Neural cell (in vitro differentiated cells): ENCODE measurements around the gene B4GALT2. TPM values are rescaled to one million over a fixed set of nuclear protein-coding genes. Genes with fewer than 3 reads are reported as not detected.

Experiments
- H2AFZ ChIP-seq: fragments of 200-600, 300-800 bp; sonication (generic), shearing (Covaris generic); 2 replicates; pipeline ENCODE4 v1.6.0; 2014; ENCODE audit warnings: low read depth, mild to moderate bottlenecking, antibody characterized with exemption, low read length, moderate library complexity
- H3F3A ChIP-seq: fragments of 200-600 bp; shearing (Covaris generic); 2 replicates; pipeline ENCODE4 v1.6.1; 2016; ENCODE audit warnings: mild to moderate bottlenecking, moderate library complexity, mixed read lengths, antibody characterized with exemption, low read length; ENCODE audit not compliant: insufficient read depth, poor library complexity, severe bottlenecking
- H3K27ac ChIP-seq: fragments of 200-600, 300-800 bp; sonication (generic), shearing (Covaris generic); 2 replicates; pipeline ENCODE4 v1.5.1; 2014; ENCODE audit warnings: mild to moderate bottlenecking, low read length, moderate library complexity
- H3K27me3 ChIP-seq: fragments of 300-800, 200-600 bp; sonication (generic), shearing (Covaris generic); 2 replicates; pipeline ENCODE4 v1.6.0; 2014; ENCODE audit warnings: mild to moderate bottlenecking, low read depth, low read length, moderate library complexity; ENCODE audit not compliant: insufficient read depth
- H3K36me3 ChIP-seq: fragments of 300-800, 200-600 bp; sonication (generic), shearing (Covaris generic); 2 replicates; pipeline ENCODE4 v1.5.1; 2014; ENCODE audit warnings: mild to moderate bottlenecking, antibody characterized with exemption, low read length, moderate library complexity; ENCODE audit not compliant: insufficient read depth
- H3K4me2 ChIP-seq: fragments of 300-800, 200-600 bp; sonication (generic), shearing (Covaris generic); 2 replicates; pipeline ENCODE4 v1.6.0; 2014; ENCODE audit warnings: mild to moderate bottlenecking, low read length
- H3K4me3 ChIP-seq: fragments of 300-800, 200-600 bp; sonication (generic), shearing (Covaris generic); 2 replicates; pipeline ENCODE4 v1.5.1; 2014; ENCODE audit warnings: mild to moderate bottlenecking, low read length, moderate library complexity
- H3K79me2 ChIP-seq: fragments of 200-600 bp; shearing (Covaris generic); replicated peaks from 2 replicates; pipeline ENCODE4 v1.6.0; 2014; ENCODE audit warnings: mild to moderate bottlenecking, low read length, moderate library complexity; ENCODE audit not compliant: insufficient read depth
- H3K9ac ChIP-seq: fragments of 300-800, 200-600 bp; sonication (generic), shearing (Covaris generic); 2 replicates; pipeline ENCODE4 v1.6.1; 2016; ENCODE audit warnings: mild to moderate bottlenecking, low read length, mixed read lengths
- H3K9me2 ChIP-seq: fragments of 200-600 bp; shearing (Covaris generic); 2 replicates; pipeline ENCODE4 v1.6.1; 2016; ENCODE audit warnings: mild to moderate bottlenecking, low read length, mixed read lengths; ENCODE audit not compliant: insufficient read depth
- H3K9me3 ChIP-seq: fragments of 200-600, 300-800 bp; sonication (generic), shearing (Covaris generic); 2 replicates; pipeline ENCODE4 v1.6.1; 2016; ENCODE audit warnings: mild to moderate bottlenecking, mixed run types, low read length, moderate library complexity, mixed read lengths
- H4K20me1 ChIP-seq: fragments of 200-600 bp; shearing (Covaris generic); 2 replicates; pipeline ENCODE4 v1.6.1; 2016; ENCODE audit warnings: mild to moderate bottlenecking, mixed run types; ENCODE audit not compliant: insufficient read depth
- EP300 ChIP-seq: fragments of 450-650 bp; conservative IDR thresholded peaks from 2 replicates; pipeline ENCODE4 v1.6.1; 2014; ENCODE audit warnings: antibody characterized with exemption, mild to moderate bottlenecking, moderate library complexity; ENCODE audit not compliant: poor library complexity, severe bottlenecking
- EZH2 ChIP-seq: fragments of 200-600, 300-800 bp; shearing (Covaris generic), sonication (generic); IDR thresholded peaks from 2 replicates; pipeline ENCODE4 v1.6.1; 2014; ENCODE audit warnings: antibody characterized with exemption, low read length, borderline replicate concordance, mild to moderate bottlenecking; ENCODE audit not compliant: insufficient read depth, poor library complexity, severe bottlenecking
- MXI1 ChIP-seq: fragments of 450-650 bp; conservative IDR thresholded peaks from 2 replicates; pipeline ENCODE4 v1.6.1; 2014; ENCODE audit warnings: antibody characterized with exemption, mild to moderate bottlenecking; ENCODE audit not compliant: poor library complexity, severe bottlenecking
- POLR2AphosphoS5 ChIP-seq: IDR thresholded peaks from 2 replicates; pipeline ENCODE4 v1.6.1; 2012
- RAD21 ChIP-seq: fragments of 450-650 bp; conservative IDR thresholded peaks from 2 replicates; pipeline ENCODE4 v1.6.1; 2014; ENCODE audit warnings: antibody characterized with exemption, mild to moderate bottlenecking, moderate library complexity
- SMC3 ChIP-seq: fragments of 450-650 bp; conservative IDR thresholded peaks from 2 replicates; pipeline ENCODE4 v1.6.1; 2014; ENCODE audit warnings: antibody characterized with exemption, mild to moderate bottlenecking, moderate library complexity; ENCODE audit not compliant: poor library complexity
- TAF1 ChIP-seq: IDR thresholded peaks from 2 replicates; pipeline ENCODE4 v1.6.1; 2012; ENCODE audit warnings: low read depth
- polyA plus RNA-seq: library from polyadenylated mRNA; depleted of rRNA; stranded (reverse); fragments of >200 nt; gene quantifications from 2 replicates; pipeline ENCODE4 v1.2.3, GENCODE V29; 2014
- TF ChIP-seq, protein P1 (sequence below): IDR thresholded peaks from 2 replicates; pipeline ENCODE4 v1.6.1; 2012; ENCODE audit warnings: borderline replicate concordance
- TF ChIP-seq, protein P2 (sequence below): fragments of 450-650 bp; IDR thresholded peaks from 2 replicates; pipeline ENCODE4 v1.5.1; 2014; ENCODE audit warnings: antibody characterized with exemption, mild to moderate bottlenecking, moderate library complexity; ENCODE audit not compliant: poor library complexity, severe bottlenecking

Gene B4GALT2
- polyA plus RNA-seq, 1 donor from 2014 or later: 129 TPM

DNA sequence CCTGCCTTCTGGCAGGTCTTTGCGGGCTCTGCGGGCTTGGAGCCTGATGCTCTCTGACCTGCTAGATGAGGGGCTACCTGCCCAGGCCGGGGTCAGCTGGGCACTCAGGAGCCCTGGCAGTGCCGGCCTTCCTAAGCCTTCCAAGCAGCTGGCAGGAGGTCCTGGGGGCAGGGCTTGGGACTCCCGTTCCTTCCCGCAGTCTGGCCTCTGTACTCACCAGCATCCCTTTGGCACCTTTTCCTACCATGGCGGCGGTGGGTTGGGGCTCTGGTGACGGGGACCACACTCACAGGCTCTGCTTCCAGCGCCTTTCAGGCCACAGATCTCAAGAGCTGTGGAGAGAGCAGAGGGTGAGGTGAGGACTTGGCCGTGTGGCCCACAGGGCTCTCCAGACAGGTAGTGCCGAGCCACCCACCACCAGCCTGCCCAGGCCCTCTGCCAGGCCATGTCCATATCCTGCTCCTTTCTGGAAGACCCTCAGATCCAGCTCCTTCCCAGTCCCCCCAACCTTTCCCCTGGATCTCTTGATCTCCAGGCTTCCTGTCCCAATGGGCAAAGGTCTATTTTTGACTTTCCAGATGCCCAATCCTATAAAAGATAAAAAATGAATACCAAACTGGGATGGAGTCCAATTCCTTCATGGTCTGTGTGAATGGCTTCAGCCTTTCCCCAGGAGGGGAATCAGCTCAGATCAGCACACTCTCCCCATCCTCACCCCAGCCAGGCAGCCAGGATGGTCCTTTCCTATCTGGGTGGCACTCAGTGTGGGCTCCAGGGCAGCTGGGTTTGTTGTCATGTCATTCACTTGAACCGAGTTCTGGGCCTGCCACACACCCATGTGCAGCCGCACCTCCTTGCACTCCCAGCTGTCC lies 45.3 kb downstream of the B4GALT2 start:
- H2AFZ ChIP-seq: no peak overlapping the region
- H3K9ac ChIP-seq: no peak overlapping the region
- no peaks in the 10 kb centered on the region for H3K9me3 ChIP-seq
- no peaks in the 10 kb centered on the region for H3K79me2 ChIP-seq
- no peaks in the 10 kb centered on the region for H3F3A ChIP-seq
- no peak for TF ChIP-seq EZH2
- H3K4me3 ChIP-seq: no peak overlapping the region
- no peak overlapping the region for H3K4me2 ChIP-seq
- no peaks in the 10 kb centered on the region for H4K20me1 ChIP-seq
- H3K9me2 ChIP-seq: no peaks in the 10 kb centered on the region
- no peaks in the 10 kb centered on the region for H3K27me3 ChIP-seq
- no peaks in the 10 kb centered on the region for H3K36me3 ChIP-seq
- H3K27ac ChIP-seq: no peak overlapping the region

- no peaks in the 10 kb centered on the region for H4K20me1 ChIP-seq
- H3K27me3 ChIP-seq: no peaks in the 10 kb centered on the region
- H3K9ac ChIP-seq: no peak overlapping the region
- H3K79me2 ChIP-seq: no peaks in the 10 kb centered on the region
- no peaks in the 10 kb centered on the region for H3K9me3 ChIP-seq
- H3K4me3 ChIP-seq: no peak overlapping the region
- TF ChIP-seq EZH2: no peak
- TF ChIP-seq MXI1: no peak
- no peak for TF ChIP-seq SMC3
- no peak for TF ChIP-seq POLR2AphosphoS5
- TF ChIP-seq TAF1: no peak
- no peak for TF ChIP-seq RAD21
- TF ChIP-seq, protein P1, sequence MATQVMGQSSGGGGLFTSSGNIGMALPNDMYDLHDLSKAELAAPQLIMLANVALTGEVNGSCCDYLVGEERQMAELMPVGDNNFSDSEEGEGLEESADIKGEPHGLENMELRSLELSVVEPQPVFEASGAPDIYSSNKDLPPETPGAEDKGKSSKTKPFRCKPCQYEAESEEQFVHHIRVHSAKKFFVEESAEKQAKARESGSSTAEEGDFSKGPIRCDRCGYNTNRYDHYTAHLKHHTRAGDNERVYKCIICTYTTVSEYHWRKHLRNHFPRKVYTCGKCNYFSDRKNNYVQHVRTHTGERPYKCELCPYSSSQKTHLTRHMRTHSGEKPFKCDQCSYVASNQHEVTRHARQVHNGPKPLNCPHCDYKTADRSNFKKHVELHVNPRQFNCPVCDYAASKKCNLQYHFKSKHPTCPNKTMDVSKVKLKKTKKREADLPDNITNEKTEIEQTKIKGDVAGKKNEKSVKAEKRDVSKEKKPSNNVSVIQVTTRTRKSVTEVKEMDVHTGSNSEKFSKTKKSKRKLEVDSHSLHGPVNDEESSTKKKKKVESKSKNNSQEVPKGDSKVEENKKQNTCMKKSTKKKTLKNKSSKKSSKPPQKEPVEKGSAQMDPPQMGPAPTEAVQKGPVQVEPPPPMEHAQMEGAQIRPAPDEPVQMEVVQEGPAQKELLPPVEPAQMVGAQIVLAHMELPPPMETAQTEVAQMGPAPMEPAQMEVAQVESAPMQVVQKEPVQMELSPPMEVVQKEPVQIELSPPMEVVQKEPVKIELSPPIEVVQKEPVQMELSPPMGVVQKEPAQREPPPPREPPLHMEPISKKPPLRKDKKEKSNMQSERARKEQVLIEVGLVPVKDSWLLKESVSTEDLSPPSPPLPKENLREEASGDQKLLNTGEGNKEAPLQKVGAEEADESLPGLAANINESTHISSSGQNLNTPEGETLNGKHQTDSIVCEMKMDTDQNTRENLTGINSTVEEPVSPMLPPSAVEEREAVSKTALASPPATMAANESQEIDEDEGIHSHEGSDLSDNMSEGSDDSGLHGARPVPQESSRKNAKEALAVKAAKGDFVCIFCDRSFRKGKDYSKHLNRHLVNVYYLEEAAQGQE: no peak
- H2AFZ ChIP-seq: no peak overlapping the region
- no peak overlapping the region for H3K27ac ChIP-seq
- no peaks in the 10 kb centered on the region for H3K9me2 ChIP-seq
- no peak overlapping the region for H3K4me2 ChIP-seq
- H3F3A ChIP-seq: no peaks in the 10 kb centered on the region
- H3K36me3 ChIP-seq: no peaks in the 10 kb centered on the region
Measured at GRCh38 chr1:44024903-44025525, 46.0 kb downstream of the B4GALT2 start.

DNA sequence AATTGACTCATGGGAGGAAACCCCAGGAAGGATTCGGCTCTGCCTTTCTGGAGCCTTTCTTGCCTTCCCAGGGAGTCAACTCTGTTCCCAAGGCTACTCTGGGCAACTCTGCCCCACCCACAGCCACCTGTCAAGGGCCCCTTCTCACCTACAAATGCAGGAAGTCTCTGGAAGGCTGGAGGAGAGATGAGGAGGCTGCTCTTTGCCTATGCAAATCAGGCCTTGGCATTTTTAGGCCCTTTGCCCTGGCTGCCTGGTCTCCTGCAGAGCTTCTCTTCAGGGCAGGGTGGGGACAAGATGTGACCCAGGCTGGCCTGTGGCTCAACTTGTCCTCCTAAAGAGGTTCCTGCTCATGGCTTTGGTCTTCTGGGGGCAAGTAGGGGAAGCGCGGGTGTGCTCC lies 46.8 kb downstream of the B4GALT2 start:
- Histone ChIP-seq H3K79me2 (no peaks in the 10 kb centered on the region), H3K27me3 (no peaks in the 10 kb centered on the region), H2AFZ (no peak overlapping the region), H3K4me3 (no peak overlapping the region), H3K4me2 (no peak overlapping the region), H3K9ac (no peak overlapping the region), H3K27ac (no peak overlapping the region), H4K20me1 (no peaks in the 10 kb centered on the region), H3K36me3 (no peaks in the 10 kb centered on the region), H3K9me2 (no peaks in the 10 kb centered on the region), H3K9me3 (no peaks in the 10 kb centered on the region), H3F3A (no peaks in the 10 kb centered on the region)
- no peak for TF ChIP-seq MXI1
- no peak for TF ChIP-seq TAF1
- TF ChIP-seq, protein P1: no peak
- TF ChIP-seq, protein P2, sequence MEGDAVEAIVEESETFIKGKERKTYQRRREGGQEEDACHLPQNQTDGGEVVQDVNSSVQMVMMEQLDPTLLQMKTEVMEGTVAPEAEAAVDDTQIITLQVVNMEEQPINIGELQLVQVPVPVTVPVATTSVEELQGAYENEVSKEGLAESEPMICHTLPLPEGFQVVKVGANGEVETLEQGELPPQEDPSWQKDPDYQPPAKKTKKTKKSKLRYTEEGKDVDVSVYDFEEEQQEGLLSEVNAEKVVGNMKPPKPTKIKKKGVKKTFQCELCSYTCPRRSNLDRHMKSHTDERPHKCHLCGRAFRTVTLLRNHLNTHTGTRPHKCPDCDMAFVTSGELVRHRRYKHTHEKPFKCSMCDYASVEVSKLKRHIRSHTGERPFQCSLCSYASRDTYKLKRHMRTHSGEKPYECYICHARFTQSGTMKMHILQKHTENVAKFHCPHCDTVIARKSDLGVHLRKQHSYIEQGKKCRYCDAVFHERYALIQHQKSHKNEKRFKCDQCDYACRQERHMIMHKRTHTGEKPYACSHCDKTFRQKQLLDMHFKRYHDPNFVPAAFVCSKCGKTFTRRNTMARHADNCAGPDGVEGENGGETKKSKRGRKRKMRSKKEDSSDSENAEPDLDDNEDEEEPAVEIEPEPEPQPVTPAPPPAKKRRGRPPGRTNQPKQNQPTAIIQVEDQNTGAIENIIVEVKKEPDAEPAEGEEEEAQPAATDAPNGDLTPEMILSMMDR: no peak
- TF ChIP-seq EZH2: no peak
- no peak for TF ChIP-seq SMC3
- TF ChIP-seq EP300: no peak
- TF ChIP-seq POLR2AphosphoS5: no peak
- TF ChIP-seq RAD21: no peak
